ENCODE results near the gene FHL1.

- TF ChIP-seq EP300 (IDR thresholded peaks at IDR 0.05; ENCODE audit: borderline replicate concordance in 1 of 2, low read depth in 1 of 2, low read length in 1 of 2) (no peak), CTCF (IDR thresholded peaks at IDR 0.05) (no peak), SIN3A (IDR thresholded peaks at IDR 0.05; ENCODE audit: borderline replicate concordance, low read depth, low read length) (no peak), POLR2AphosphoS5 (IDR thresholded peaks at IDR 0.05; ENCODE audit: low read depth, low read length) (no peak), TCF12 (IDR thresholded peaks at IDR 0.05) (no peak), ZBTB33 (IDR thresholded peaks at IDR 0.05; ENCODE audit: borderline replicate concordance, low read depth) (no peak)
Measured at GRCh38 chrX:136156560-136157117, 9.3 kb downstream of the FHL1 start.
